T-helper 1 cell treated with Interleukin-12 subunit alpha and Interleukin-12 subunit beta and Interleukin-4 antibody, amounts not matched to agents 30 μg/mL and 1 μg/mL, for 36 hours (primary cell): ENCODE results near the gene ZXDC.

ENCODE experiments used
- H3K27ac Mint-ChIP-seq: one replicate; pipeline ENCODE4 v1.8.0; 2021; ENCODE audit warnings: mild to moderate bottlenecking, mixed read lengths
- H3K27me3 Mint-ChIP-seq: one replicate; pipeline ENCODE4 v1.8.0; 2021; ENCODE audit warnings: low read depth, mixed read lengths
- H3K36me3 Mint-ChIP-seq: one replicate; pipeline ENCODE4 v1.8.0; 2021; ENCODE audit warnings: low read depth, mixed read lengths
- H3K4me1 Mint-ChIP-seq: one replicate; pipeline ENCODE4 v1.8.0; 2021; ENCODE audit warnings: low read depth, mixed read lengths
- H3K4me3 Mint-ChIP-seq: one replicate; pipeline ENCODE4 v1.8.0; 2021; ENCODE audit warnings: mild to moderate bottlenecking, moderate library complexity, mixed read lengths
- H3K9me3 Mint-ChIP-seq: one replicate; pipeline ENCODE4 v1.8.0; 2021; ENCODE audit warnings: mixed read lengths

Gene ZXDC

DNA sequence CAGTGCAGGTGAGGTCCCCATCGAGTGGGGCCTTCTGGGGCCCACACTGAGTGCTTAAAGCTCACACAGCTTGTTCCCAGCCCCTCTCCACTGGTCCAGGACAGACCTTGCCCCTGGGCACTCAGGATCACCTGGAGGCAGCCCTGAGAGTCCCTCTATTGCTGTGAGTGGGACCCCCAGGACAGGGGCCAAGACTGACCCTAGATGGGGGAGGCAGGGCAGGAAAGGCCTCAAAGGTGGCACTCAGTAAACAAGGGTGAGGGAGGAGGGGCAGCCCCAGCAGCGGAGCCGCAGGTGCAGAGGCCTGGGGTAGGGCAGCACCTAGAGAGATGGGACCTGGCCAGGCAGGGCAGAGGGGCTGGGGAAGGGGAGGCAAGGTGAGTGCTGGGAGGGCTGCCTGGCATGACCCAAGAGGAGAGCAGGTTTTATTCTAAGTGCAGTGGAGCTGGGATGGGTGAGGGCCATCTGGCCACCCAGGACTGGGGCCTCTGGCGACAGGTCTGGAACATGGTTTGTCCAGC is 53.1 kb downstream of the ZXDC start:
- no peaks in the 10 kb centered on the region for H3K27me3 Mint-ChIP-seq
- H3K36me3 Mint-ChIP-seq = peaks cover 3% of the 10 kb centered on the region
- H3K4me1 Mint-ChIP-seq = no peaks in the 10 kb centered on the region
- H3K4me3 Mint-ChIP-seq = no peak overlapping the region
- H3K27ac Mint-ChIP-seq = no peak overlapping the region
- peaks cover 9% of the 10 kb centered on the region for H3K9me3 Mint-ChIP-seq

- Mint-ChIP-seq H3K27ac (no peak overlapping the region), H3K4me1 (no peaks in the 10 kb centered on the region), H3K4me3 (no peak overlapping the region), H3K9me3 (peaks cover 9% of the 10 kb centered on the region), H3K36me3 (peaks cover 2% of the 10 kb centered on the region), H3K27me3 (no peaks in the 10 kb centered on the region)
Observed at GRCh38 chr3:126422121-126422520, 53.6 kb downstream of the ZXDC start.

GRCh38 chr3:126421573-126422119 is 54.0 kb downstream of the ZXDC start:
- Mint-ChIP-seq H3K27me3 (no peaks in the 10 kb centered on the region), H3K36me3 (peaks cover 2% of the 10 kb centered on the region), H3K4me1 (no peaks in the 10 kb centered on the region), H3K27ac (no peak overlapping the region), H3K4me3 (no peak overlapping the region), H3K9me3 (peaks cover 9% of the 10 kb centered on the region)

DNA sequence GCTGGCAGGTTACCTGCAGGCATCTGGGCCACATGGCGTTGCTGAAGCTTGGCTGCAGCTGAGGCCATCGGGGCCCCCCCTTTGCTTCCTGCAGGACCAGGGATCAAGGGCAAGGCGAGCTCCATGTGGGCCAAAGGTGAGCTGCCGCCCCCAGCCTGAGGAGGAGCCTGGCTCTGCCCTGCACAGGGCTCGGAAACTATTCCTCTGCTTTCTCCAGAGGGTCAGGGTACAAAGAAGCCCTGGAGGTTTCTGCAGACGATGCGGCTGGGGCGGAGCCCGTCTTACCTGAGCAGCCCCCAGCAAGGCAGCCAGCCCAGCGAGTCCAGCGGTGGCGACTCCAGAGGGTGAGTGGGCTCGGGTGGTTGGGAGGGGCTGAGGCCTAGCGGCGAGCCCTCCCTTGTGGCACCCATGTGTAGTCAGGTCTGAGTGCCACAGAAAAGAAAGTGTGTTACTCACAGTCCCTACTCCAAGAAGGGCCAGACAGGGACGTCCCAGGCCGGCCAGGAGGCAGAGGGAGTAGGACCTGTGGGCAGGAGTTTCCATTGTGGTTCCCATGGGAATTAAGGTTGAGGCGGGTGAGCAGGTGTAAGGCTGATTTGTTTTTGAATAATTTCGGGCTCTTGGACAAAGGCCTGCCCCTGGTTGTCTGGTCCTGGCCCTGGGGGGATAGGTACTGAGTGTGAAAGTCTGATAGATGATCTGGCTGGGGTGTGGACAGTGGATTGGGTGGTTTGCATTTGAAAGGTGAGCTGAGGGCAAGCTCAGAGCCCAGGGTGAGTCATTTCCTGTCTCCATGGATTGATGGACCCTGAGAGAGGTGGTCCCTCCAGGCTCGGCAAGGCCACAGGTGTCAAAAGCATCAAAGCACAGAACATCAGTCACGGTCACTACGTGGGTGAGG is 55.6 kb downstream of the ZXDC start:
- H3K9me3 Mint-ChIP-seq = no peaks in the 10 kb centered on the region
- H3K36me3 Mint-ChIP-seq = no peaks in the 10 kb centered on the region
- H3K27ac Mint-ChIP-seq = no peak overlapping the region

DNA sequence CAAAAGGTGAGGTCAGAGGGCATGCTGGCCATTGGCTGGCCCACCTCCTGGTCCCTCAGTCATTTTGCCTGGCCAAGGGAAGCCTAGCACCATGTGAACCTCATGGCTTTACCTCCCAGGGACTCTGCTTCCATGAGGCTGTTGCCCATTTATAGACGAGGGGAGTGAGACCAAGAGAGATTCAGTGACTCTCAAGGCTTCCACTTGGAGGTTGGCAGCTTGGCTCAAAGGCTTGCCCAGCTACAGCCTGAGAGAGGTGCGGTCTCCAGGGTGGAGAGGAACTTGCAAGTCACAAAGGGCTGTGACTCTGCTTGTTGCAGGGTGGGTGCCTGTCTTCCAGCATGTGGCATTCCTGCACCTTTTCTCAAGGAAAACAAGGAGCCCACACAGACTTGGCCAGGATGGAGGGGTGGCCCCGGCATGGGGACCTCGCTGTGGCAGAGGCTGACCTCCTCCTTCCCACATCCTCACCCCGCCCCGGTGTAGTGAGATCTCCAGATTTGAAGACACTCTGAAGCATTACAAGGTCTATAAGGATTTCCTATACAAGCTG is 56.5 kb downstream of the ZXDC start:
- no peaks in the 10 kb centered on the region for H3K4me1 Mint-ChIP-seq
- H3K27ac Mint-ChIP-seq = no peak overlapping the region
- H3K36me3 Mint-ChIP-seq = no peaks in the 10 kb centered on the region
- no peaks in the 10 kb centered on the region for H3K27me3 Mint-ChIP-seq
- H3K9me3 Mint-ChIP-seq = no peaks in the 10 kb centered on the region
- no peak overlapping the region for H3K4me3 Mint-ChIP-seq

More for the DNA sequence above, 55.6 kb downstream of the ZXDC start:
- no peak overlapping the region for H3K4me3 Mint-ChIP-seq
- no peaks in the 10 kb centered on the region for H3K27me3 Mint-ChIP-seq
- no peaks in the 10 kb centered on the region for H3K4me1 Mint-ChIP-seq

DNA sequence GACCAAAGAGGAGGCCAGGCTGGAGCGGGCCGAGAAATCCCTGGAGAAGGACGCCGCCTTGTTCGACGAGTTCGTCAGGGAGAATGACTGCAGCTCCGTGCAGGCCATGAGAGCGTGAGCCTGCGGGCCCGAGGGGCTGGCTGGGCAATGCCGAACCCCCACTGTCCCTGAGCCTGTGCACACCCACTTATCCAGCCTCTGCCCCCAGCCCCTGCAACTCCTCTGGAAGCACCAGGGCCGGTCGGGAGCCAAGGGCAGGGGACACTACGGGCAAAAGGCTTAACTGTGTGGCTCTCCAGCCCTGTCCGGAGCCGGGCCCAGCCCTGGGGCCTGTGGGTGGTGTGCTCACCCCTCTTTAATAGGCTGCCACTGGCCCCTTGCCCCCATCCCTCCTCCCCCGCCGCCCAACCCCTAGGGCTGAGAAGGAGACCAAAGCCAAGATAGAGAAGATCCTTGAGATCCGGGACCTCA is 57.0 kb downstream of the ZXDC start:
- H3K4me3 Mint-ChIP-seq = no peak overlapping the region
- H3K27me3 Mint-ChIP-seq = no peaks in the 10 kb centered on the region
- H3K9me3 Mint-ChIP-seq = no peaks in the 10 kb centered on the region
- no peak overlapping the region for H3K27ac Mint-ChIP-seq
- H3K4me1 Mint-ChIP-seq = no peaks in the 10 kb centered on the region
- no peaks in the 10 kb centered on the region for H3K36me3 Mint-ChIP-seq

DNA sequence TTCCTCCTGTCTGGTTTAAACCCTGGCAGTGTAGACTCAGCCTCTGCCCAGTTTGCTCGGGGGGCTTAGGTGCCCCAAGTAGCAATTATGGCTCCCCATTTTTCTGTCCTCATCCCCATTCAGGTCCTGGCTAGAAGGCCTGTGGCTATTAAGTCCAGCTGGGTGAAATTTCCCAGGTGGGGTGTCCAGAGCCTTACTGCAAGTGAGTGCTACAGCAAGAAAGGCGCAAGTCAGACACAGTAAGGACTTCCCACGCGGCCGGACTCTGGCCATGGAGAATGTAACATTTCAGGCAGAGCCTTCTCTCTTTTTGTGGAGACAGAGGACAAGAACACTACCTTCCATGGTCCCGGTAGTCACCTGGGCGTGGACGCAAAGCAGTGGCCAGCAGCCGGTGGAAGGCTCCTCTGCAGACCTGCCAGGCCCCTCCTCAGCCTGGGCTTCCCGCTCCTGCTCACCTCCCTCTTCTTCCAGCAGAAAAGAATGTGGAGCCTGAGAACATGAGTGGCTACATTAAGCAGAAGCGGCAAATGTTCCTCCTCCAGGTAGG is 57.6 kb downstream of the ZXDC start:
- Mint-ChIP-seq H3K4me1 (no peaks in the 10 kb centered on the region), H3K36me3 (no peaks in the 10 kb centered on the region), H3K27me3 (no peaks in the 10 kb centered on the region), H3K4me3 (no peak overlapping the region), H3K9me3 (no peaks in the 10 kb centered on the region), H3K27ac (no peak overlapping the region)

DNA sequence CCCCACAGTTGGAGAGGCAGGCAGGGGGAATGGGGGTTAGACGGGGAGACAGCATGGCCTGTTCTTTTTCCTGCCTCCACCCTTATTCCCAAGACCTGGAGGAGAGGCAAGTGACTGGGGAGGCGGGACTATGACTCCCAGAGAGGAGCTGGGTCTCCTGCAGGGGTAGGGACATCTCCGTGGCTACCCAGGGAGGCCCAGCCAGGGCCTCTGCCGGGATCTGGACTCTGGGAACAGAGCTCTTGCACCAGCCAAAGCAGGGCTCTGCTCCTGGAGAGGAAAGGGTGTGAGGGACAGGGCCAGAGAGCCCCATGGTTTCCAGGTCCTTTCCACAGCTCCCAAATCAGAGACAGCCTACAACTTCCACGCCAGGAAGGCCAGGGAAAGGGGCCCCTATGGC is 58.2 kb downstream of the ZXDC start:
- Mint-ChIP-seq H3K4me3 (no peak overlapping the region), H3K27me3 (peaks cover 2% of the 10 kb centered on the region), H3K27ac (no peak overlapping the region), H3K4me1 (no peaks in the 10 kb centered on the region), H3K36me3 (no peaks in the 10 kb centered on the region), H3K9me3 (no peaks in the 10 kb centered on the region)

DNA sequence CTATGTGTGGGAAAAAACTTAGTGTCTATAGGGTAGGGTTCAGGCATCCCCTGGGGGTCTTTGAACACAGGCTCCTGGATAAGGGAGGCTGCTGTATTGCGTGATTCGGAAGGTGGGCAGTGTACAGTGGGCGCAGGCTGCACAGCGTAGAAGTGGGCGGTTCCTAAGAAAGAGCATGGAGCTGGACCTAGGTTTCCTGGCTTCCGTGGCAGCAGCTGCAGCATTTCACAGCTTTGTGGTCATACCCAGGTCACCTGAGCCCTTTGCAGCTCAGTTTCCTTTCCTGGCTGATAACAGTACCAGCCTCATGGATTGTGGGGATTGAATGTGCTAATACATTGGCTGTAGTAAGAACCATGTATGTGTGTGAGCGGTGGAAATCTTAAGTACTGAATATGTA is 58.7 kb downstream of the ZXDC start:
- Mint-ChIP-seq H3K27ac (no peak overlapping the region), H3K9me3 (no peaks in the 10 kb centered on the region), H3K36me3 (no peaks in the 10 kb centered on the region), H3K4me3 (no peak overlapping the region), H3K4me1 (no peaks in the 10 kb centered on the region), H3K27me3 (peaks cover 8% of the 10 kb centered on the region)

DNA sequence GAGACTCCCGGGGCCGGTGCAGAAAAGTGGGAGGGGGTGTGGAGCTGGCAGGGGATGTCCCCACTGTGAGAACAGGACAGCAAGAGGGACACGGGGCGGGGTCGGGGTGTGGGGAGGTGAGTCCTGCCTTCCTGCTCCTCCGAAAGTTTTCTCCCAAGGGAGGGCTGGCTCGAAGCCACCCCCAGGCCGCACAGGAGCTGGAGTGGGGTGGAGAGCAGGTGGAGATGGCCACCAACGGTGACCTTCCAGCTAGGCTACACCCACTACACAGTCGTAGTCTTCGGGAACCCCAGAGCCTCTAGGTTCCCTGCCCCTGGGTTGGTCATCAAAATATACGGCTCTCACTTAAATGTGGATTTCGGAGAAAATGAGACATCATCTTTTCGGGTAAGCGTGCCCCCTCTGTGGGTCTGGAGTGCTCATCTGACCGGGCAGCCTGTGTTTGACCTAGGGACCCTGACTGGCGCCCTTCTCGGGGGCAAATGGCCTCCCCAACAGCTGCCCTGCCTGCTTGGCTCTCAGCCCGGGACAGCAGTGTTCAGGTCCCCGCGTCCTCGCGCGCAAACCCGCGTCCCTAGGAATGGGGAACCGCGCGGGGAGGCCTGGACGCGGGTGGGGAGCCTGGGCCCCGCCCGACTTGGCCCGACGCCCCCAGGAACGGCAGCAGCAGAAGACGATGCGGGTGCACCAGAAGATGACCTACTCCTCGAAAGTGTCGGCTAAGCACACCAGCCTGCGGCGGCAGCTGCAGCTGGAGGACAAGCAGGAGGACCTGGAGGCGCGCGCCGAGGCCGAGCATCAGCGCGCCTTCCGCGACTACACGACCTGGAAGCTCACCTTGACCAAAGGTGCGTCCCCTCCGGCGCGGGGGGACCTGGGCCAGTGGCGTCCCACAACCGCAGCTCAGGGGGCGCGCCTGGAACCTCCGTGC is 59.8 kb downstream of the ZXDC start:
- H3K36me3 Mint-ChIP-seq = no peaks in the 10 kb centered on the region
- H3K27ac Mint-ChIP-seq = no peak overlapping the region
- H3K4me3 Mint-ChIP-seq = no peak overlapping the region
- peaks cover 14% of the 10 kb centered on the region for H3K27me3 Mint-ChIP-seq
- H3K9me3 Mint-ChIP-seq = no peaks in the 10 kb centered on the region
- no peaks in the 10 kb centered on the region for H3K4me1 Mint-ChIP-seq

- Mint-ChIP-seq H3K27ac (no peak overlapping the region), H3K36me3 (no peaks in the 10 kb centered on the region), H3K4me3 (no peak overlapping the region), H3K27me3 (peaks cover 14% of the 10 kb centered on the region), H3K9me3 (no peaks in the 10 kb centered on the region), H3K4me1 (no peaks in the 10 kb centered on the region)
Observed at GRCh38 chr3:126414961-126415660, 60.6 kb downstream of the ZXDC start.

DNA sequence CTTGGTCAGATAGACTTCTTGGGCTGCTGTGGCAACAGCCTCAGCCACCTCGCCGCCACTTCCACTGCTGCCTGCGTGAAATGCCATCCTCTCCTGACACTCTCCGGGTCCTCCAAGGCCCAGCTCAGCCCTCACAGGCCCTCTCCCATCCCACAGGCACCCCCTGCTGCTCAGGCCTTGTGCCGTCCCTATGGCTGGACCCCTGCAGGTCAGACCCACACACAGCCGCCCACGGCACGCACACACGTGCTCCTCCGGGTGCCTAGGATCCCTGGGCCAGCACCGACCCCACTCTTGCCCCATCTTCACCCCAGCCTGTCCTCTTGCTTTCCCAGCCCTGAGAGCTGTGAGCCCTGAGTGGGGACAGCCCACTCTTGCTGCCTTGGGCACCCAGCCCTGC is 61.3 kb downstream of the ZXDC start:
- no peaks in the 10 kb centered on the region for H3K9me3 Mint-ChIP-seq
- H3K4me3 Mint-ChIP-seq = no peak overlapping the region
- H3K36me3 Mint-ChIP-seq = no peaks in the 10 kb centered on the region
- H3K4me1 Mint-ChIP-seq = no peaks in the 10 kb centered on the region
- H3K27ac Mint-ChIP-seq = no peak overlapping the region
- peaks cover 14% of the 10 kb centered on the region for H3K27me3 Mint-ChIP-seq

- peaks cover 14% of the 10 kb centered on the region for H3K27me3 Mint-ChIP-seq
- H3K4me1 Mint-ChIP-seq = no peaks in the 10 kb centered on the region
- no peaks in the 10 kb centered on the region for H3K36me3 Mint-ChIP-seq
- no peak overlapping the region for H3K4me3 Mint-ChIP-seq
- H3K27ac Mint-ChIP-seq = no peak overlapping the region
- H3K9me3 Mint-ChIP-seq = no peaks in the 10 kb centered on the region
Observed at GRCh38 chr3:126413693-126414080, 62.0 kb downstream of the ZXDC start.
